DOHH2 (cell line): ENCODE data around the gene SERPINB7.

Source experiments
- H3F3A ChIP-seq: fragments of 200-600 bp; sonication (generic), shearing (Covaris generic); 2 replicates; pipeline ENCODE4 v1.6.0; 2016; ENCODE audit warnings: antibody characterized with exemption, mild to moderate bottlenecking; ENCODE audit not compliant: control insufficient read depth, insufficient read depth
- H3K27ac ChIP-seq: fragments of 200-600 bp; sonication (generic); 2 replicates; pipeline ENCODE4 v1.5.1; 2014; ENCODE audit warnings: low read depth, mild to moderate bottlenecking, low read length, moderate library complexity
- H3K27me3 ChIP-seq: fragments of 200-600 bp; sonication (generic); 2 replicates; pipeline ENCODE4 v1.6.1; 2014; ENCODE audit warnings: mild to moderate bottlenecking, low read length, mixed read lengths; ENCODE audit not compliant: control insufficient read depth
- H3K36me3 ChIP-seq: fragments of 200-600 bp; sonication (generic); 2 replicates; pipeline ENCODE4 v1.6.1; 2014; ENCODE audit warnings: mild to moderate bottlenecking, low read length, moderate library complexity, mixed read lengths; ENCODE audit not compliant: control insufficient read depth
- H3K4me1 ChIP-seq: fragments of 200-600 bp; sonication (generic); 2 replicates; pipeline ENCODE4 v1.6.1; 2014; ENCODE audit warnings: mild to moderate bottlenecking, low read length, mixed read lengths; ENCODE audit not compliant: control insufficient read depth
- H3K4me2 ChIP-seq: fragments of 200-600 bp; sonication (generic); 2 replicates; pipeline ENCODE4 v1.6.0; 2014; ENCODE audit warnings: mild to moderate bottlenecking, low read length, moderate library complexity
- H3K4me3 ChIP-seq: fragments of 200-600 bp; sonication (generic); 2 replicates; pipeline ENCODE4 v1.5.1; 2014; ENCODE audit warnings: mild to moderate bottlenecking, low read length, mixed read lengths
- H3K79me2 ChIP-seq: fragments of 200-600 bp; sonication (generic); 2 replicates; pipeline ENCODE4 v1.6.1; 2014; ENCODE audit warnings: mild to moderate bottlenecking, low read length, mixed read lengths; ENCODE audit not compliant: control insufficient read depth
- H3K9me2 ChIP-seq: fragments of 200-600 bp; sonication (generic); replicated peaks from 2 replicates; pipeline ENCODE4 v1.6.1; 2014; ENCODE audit warnings: mild to moderate bottlenecking, low read length, mixed read lengths; ENCODE audit not compliant: control insufficient read depth
- H3K9me3 ChIP-seq: fragments of 200-600 bp; sonication (generic); 2 replicates; pipeline ENCODE4 v1.6.1; 2014; ENCODE audit warnings: antibody characterized with exemption, low read length, mixed read lengths; ENCODE audit not compliant: control insufficient read depth, insufficient read depth
- H4K20me1 ChIP-seq: fragments of 200-600 bp; sonication (generic); 2 replicates; pipeline ENCODE4 v1.6.0; 2014; ENCODE audit warnings: low read depth, mild to moderate bottlenecking, antibody characterized with exemption, low read length, moderate library complexity; ENCODE audit not compliant: control insufficient read depth, insufficient read depth
- EZH2phosphoT487 ChIP-seq: fragments of 200-600 bp; sonication (generic); IDR thresholded peaks from 2 replicates; pipeline ENCODE4 v1.6.1; 2017; ENCODE audit warnings: borderline replicate concordance, mild to moderate bottlenecking, antibody characterized with exemption, low read length, moderate library complexity, mixed read lengths
- TF ChIP-seq, protein P1 (sequence below): fragments of 200-600 bp; sonication (generic); IDR thresholded peaks from one replicate; pipeline ENCODE4 v1.5.1; 2014; ENCODE audit warnings: antibody characterized with exemption, mild to moderate bottlenecking, low read depth, low read length; ENCODE audit not compliant: poor library complexity, severe bottlenecking

Gene SERPINB7

DNA sequence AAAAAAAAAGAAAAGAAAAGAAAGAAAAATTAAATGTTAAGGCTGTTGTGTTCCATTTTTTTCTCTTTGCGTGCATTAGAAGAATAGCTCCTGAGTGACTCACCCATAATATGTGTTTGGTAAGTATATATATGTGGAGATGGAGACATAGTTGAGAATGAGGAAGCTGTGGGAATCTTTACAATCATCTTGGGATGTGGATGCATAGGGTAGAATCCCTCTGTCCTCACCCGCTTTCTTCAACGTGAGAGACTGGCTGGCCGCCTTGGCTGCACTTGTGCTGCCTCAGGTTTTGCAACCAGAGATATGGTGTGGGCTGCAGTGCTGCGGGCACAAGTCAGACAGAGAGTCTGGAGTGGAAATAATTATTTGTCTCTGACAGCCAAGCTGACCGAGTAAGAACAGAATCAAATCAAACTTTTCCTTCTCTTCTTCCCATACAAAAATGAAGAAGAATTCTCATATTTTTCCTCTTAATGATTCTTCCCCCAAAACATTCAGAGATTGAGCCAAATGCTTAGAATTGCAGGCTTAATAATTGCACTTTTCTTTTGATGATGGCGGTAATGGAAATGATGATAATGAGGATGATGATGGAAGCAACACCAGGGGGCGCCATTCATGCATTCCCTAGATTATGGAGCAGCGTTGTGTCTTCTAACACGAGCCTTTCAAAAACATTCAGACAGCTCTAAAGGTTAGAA lies 48.5 kb downstream of the SERPINB7 start:
- no peak overlapping the region for H3K4me2 ChIP-seq

DNA sequence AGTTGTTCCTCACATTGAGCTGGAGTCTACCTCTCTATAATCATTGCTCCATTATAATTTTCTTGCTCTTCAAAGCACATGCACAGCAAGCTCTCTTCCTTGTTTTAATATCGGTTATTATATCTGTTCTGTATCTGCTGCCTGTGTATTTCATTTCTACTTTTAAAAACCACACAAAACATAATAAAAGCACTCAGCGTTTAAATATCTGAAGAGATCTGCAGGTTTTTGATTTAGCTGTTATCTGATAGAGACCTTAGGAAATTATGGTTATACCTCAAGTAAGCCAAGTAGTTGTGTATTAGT lies 49.0 kb downstream of the SERPINB7 start:
- Histone ChIP-seq H3K4me3 (no peak overlapping the region), H3K27ac (no peak overlapping the region), H3K4me1 (no peaks in the 10 kb centered on the region)

More for the DNA sequence above, 48.5 kb downstream of the SERPINB7 start:
- H4K20me1 ChIP-seq: no peaks in the 10 kb centered on the region
- no peaks in the 10 kb centered on the region for H3K79me2 ChIP-seq
- TF ChIP-seq, protein P1, sequence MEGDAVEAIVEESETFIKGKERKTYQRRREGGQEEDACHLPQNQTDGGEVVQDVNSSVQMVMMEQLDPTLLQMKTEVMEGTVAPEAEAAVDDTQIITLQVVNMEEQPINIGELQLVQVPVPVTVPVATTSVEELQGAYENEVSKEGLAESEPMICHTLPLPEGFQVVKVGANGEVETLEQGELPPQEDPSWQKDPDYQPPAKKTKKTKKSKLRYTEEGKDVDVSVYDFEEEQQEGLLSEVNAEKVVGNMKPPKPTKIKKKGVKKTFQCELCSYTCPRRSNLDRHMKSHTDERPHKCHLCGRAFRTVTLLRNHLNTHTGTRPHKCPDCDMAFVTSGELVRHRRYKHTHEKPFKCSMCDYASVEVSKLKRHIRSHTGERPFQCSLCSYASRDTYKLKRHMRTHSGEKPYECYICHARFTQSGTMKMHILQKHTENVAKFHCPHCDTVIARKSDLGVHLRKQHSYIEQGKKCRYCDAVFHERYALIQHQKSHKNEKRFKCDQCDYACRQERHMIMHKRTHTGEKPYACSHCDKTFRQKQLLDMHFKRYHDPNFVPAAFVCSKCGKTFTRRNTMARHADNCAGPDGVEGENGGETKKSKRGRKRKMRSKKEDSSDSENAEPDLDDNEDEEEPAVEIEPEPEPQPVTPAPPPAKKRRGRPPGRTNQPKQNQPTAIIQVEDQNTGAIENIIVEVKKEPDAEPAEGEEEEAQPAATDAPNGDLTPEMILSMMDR: peak; percentile 58
- TF ChIP-seq EZH2phosphoT487: no peak
- no peaks in the 10 kb centered on the region for H3K9me2 ChIP-seq
- no peak overlapping the region for H3K4me3 ChIP-seq
- H3K9me3 ChIP-seq: no peaks in the 10 kb centered on the region
- H3F3A ChIP-seq: no peaks in the 10 kb centered on the region
- H3K36me3 ChIP-seq: no peaks in the 10 kb centered on the region
- no peaks in the 10 kb centered on the region for H3K4me1 ChIP-seq
- no peaks in the 10 kb centered on the region for H3K27me3 ChIP-seq
- H3K27ac ChIP-seq: no peak overlapping the region

DNA sequence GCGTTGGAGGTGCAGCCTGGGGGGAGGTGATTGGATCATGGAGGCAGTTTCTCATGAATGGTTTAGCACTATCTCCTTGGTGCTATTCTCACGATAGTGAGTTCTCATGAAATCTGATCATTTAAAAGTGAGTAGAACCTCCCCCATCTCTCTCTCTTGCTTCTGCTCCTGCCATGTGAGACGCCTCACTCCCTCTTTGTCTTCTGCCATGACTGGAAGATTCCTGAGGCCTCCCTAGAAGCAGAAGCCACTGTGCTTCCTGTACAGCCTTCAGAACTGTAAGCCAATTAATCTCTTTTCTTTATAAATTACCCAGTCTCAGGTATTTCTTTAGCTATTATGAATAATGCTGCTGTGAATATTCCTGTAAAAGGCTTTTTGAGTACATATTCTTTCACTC lies 52.9 kb downstream of the SERPINB7 start:
- TF ChIP-seq EZH2phosphoT487: no peak
- TF ChIP-seq, protein P1: no peak
- Histone ChIP-seq H3K27ac (no peak overlapping the region), H3K9me3 (no peaks in the 10 kb centered on the region), H3K79me2 (no peaks in the 10 kb centered on the region), H4K20me1 (no peaks in the 10 kb centered on the region), H3K36me3 (no peaks in the 10 kb centered on the region), H3K27me3 (no peaks in the 10 kb centered on the region), H3K4me3 (no peak overlapping the region), H3F3A (no peaks in the 10 kb centered on the region), H3K9me2 (no peaks in the 10 kb centered on the region), H3K4me1 (no peaks in the 10 kb centered on the region), H3K4me2 (no peak overlapping the region)

More for the DNA sequence above, 49.0 kb downstream of the SERPINB7 start:
- no peaks in the 10 kb centered on the region for H3F3A ChIP-seq
- TF ChIP-seq, protein P1: no peak
- no peak for TF ChIP-seq EZH2phosphoT487
- H4K20me1 ChIP-seq: no peaks in the 10 kb centered on the region
- no peaks in the 10 kb centered on the region for H3K27me3 ChIP-seq
- H3K4me2 ChIP-seq: no peak overlapping the region
- no peaks in the 10 kb centered on the region for H3K36me3 ChIP-seq
- no peaks in the 10 kb centered on the region for H3K79me2 ChIP-seq
- no peaks in the 10 kb centered on the region for H3K9me2 ChIP-seq
- H3K9me3 ChIP-seq: no peaks in the 10 kb centered on the region
